ENCODE results near the gene MRPL1.
A peak's percentile ranks its signal among the peaks of the same experiment; 100 is the strongest.
"Not testable (repeated sequence)": the region's sequence is repeated elsewhere in the genome, so short reads cannot be mapped to it uniquely, and the experiment has no call there.

MRPL1 gene

DNA sequence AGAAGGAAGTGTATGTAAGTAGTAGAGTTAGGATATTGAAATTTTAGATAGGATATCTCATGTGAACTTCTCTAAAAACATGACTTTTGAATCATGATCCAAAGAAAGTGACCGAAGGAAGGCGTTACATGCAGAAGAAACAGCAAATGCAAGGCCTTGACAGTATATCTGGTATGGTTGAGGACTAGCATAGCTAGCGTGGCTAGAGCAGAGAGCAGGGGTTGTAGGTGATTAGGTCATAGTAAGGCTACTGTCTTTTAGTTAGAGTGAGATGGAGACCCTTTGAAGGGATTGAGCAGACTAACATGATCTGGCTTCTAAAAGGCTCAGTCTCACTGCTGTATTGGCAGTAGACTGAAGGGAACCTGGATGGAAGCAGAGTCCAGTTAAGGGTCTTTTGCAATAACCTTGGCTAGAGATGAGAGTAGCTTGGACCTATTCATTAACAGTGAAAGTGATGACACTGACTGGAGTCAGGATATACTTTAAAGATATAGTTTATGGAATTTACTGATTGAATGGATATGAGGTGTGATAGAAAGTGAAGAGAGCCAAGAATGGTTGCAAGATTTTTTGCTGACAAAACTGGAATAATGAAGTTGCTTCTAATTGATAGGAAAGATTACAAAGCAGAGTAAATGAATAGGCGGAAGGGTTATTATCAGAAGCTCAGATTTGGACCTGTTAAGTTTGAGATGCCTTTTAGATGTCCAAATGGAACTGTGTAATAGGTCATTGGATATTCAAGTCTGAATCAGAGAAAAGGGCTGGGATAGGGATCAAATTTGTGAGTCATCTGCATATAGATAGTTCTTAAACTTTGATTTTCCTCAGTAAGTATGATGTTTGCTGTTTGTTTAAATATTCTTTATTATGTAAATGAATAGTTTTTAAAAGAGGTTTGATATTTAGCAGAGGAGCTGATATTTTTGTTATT is 59.8 kb downstream of the MRPL1 start:
- H3K4me3 ChIP-seq (ENCODE audit: low read depth, low read length): no peak overlapping the region
- in situ Hi-C loops (cut with HindIII; ENCODE audit: low sequenced_read_pairs): no loop called here
- TF ChIP-seq, protein P1, sequence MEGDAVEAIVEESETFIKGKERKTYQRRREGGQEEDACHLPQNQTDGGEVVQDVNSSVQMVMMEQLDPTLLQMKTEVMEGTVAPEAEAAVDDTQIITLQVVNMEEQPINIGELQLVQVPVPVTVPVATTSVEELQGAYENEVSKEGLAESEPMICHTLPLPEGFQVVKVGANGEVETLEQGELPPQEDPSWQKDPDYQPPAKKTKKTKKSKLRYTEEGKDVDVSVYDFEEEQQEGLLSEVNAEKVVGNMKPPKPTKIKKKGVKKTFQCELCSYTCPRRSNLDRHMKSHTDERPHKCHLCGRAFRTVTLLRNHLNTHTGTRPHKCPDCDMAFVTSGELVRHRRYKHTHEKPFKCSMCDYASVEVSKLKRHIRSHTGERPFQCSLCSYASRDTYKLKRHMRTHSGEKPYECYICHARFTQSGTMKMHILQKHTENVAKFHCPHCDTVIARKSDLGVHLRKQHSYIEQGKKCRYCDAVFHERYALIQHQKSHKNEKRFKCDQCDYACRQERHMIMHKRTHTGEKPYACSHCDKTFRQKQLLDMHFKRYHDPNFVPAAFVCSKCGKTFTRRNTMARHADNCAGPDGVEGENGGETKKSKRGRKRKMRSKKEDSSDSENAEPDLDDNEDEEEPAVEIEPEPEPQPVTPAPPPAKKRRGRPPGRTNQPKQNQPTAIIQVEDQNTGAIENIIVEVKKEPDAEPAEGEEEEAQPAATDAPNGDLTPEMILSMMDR (IDR thresholded peaks at IDR 0.05; ENCODE audit: low read depth, low read length): no peak
- peak; percentile 45 for DNase-seq (ENCODE audit: low read depth, low spot score)

DNA sequence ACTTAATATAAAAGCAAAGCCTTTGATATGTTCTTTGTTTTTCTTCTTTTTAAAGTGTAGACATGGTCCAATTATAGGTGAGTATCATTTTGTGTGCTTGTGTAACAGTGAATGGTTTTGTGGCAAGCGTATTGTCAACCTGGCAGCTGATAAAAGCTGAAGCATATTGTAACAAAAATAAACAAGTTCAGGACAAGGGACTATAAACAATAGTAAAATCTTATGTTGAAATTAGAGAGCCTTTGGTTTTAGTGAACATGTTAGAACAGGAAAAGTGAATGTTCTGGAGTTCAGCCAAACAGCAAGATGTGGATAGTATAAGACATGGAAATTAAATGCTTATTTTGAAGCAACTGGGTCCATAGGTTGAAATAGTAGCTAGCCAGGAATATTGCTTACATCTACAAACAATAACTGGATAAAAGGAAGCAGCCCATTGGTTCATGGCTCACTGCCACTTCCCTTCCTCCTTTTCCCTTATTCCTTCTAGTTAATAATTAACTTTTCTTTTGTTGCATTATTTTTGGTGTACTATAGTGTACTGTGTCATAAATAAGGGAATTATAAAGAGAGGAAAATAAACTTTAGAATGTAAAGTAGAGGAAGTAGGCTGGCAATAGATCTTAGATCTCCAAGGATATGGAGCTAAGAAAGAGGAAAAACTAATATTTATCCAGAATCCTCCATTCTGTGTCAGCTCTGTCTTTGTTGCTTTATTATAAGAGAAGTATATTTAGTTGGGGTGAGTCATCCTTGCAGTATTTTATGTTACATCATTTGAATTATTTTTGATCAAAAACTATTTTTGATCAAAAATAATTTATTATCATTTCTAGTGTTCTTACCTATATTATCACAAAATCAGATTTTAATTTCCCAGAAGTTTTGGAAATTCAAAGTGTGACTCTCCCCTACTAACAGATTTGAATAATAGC is 65.6 kb downstream of the MRPL1 start:
- in situ Hi-C loops (cut with HindIII; ENCODE audit: low sequenced_read_pairs): no loop called here
- H3K4me3 ChIP-seq (ENCODE audit: low read depth, low read length): no peak overlapping the region
- TF ChIP-seq, protein P1 (IDR thresholded peaks at IDR 0.05; ENCODE audit: low read depth, low read length): no peak
- DNase-seq (ENCODE audit: low read depth, low spot score): peak; percentile 46

DNA sequence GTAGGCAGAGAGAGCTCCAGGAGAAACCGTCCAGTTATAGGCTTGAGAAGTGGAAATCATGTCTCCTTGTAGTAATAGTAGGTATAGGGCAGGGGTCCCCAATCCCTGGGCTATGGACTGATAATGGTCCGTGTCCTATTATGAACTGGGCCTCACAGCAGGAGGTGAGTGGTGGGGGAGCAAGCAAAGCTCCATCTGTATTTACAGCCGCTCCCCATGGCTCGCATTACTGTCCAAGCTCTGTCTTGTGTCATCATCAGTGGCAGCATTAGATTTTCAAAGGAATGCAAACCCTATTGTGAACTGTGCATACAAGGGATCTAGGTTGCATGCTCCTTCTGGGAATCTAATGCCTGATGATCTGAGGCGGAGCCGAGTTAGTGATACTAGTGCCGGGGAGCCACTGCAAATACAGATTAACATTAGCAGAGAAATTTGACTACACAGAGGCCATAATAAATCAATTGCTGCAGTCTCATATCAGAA is 67.6 kb downstream of the MRPL1 start:
- no peak overlapping the region for H3K4me3 ChIP-seq (ENCODE audit: low read depth, low read length)
- TF ChIP-seq, protein P1 (IDR thresholded peaks at IDR 0.05; ENCODE audit: low read depth, low read length): no peak
- in situ Hi-C loops (cut with HindIII; ENCODE audit: low sequenced_read_pairs): no loop called here
- no peak for DNase-seq (ENCODE audit: low read depth, low spot score)

DNA sequence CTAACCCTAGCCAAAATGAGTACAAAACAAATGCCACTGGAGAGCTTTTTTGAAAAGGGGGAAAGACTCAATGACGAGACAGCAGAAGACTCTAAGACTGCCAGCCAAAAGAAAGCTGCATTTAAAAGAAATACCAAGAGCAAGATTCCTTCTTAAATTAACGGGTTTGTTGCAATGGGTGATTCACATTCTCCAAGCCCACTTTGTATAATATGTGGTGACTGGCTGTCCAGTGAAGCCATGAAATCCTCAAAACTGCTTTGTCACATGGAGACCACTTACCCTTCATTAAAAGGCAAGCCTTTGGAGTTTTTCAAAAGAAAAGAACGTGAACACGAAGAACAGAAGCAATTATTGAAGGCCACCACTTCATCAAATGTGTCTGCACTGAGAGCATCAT is 68.2 kb downstream of the MRPL1 start:
- no peak overlapping the region for H3K4me3 ChIP-seq (ENCODE audit: low read depth, low read length)
- TF ChIP-seq, protein P1 (IDR thresholded peaks at IDR 0.05; ENCODE audit: low read depth, low read length): no peak
- peak; percentile 41 for DNase-seq (ENCODE audit: low read depth, low spot score)
- in situ Hi-C loops (cut with HindIII; ENCODE audit: low sequenced_read_pairs): no loop called here

DNA sequence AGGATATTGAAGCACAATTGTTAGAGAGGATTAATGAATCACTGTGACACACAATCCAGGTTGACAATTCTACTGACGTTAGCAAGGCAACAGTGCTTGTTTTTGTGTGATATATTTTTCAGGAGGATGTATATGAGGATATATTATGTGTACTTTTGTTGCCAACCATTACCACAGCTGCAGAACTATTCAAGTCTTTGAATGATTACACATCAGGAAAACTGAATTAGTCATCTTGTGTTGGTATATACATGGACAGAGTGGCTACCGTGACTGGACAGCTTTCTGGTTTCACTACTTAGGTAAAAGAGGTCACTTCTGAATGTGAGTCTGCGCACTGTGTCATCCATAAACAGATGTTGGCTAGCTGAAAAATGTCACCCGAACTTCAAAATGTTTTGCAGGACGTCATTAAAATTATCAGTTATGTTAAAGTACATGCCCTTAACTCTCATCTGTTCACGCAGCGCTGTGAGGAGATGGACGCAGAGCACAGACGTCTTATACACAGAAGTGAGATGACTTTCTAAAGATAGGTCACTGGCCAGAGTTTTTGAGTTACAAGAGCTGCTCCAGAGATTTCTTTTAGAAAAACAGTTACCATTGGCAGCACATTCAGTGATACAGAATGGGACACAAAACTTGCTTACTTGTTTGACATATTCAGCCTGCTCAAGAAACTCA is 69.0 kb downstream of the MRPL1 start:
- in situ Hi-C loops (cut with HindIII; ENCODE audit: low sequenced_read_pairs): no loop called here
- peak; percentile 50 for DNase-seq (ENCODE audit: low read depth, low spot score)
- TF ChIP-seq, protein P1 (IDR thresholded peaks at IDR 0.05; ENCODE audit: low read depth, low read length): no peak
- H3K4me3 ChIP-seq (ENCODE audit: low read depth, low read length): no peak overlapping the region

DNA sequence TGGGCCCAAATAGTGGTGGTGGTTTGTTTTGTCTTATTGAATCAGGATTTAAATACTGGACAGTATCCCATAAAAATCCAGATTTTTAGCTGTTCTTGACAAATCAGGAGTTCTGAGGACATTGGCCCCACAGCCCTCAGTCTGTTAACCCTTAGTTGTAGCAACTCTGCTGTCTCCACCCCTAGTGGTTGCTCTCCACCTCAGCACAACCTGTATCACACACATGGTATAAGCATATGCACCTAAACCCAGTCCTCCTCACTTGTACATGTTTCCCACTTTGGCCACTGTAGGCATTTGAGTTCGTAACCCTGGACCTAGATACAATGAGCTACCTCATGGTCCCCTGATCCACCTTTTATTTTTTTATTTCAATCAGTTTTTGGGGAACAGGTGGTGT is 75.9 kb downstream of the MRPL1 start:
- DNase-seq (ENCODE audit: low read depth, low spot score): no peak
- TF ChIP-seq, protein P1 (IDR thresholded peaks at IDR 0.05; ENCODE audit: low read depth, low read length): no peak
- in situ Hi-C loops (cut with HindIII; ENCODE audit: low sequenced_read_pairs): no loop called here
- H3K4me3 ChIP-seq (ENCODE audit: low read depth, low read length): no peak overlapping the region

DNA sequence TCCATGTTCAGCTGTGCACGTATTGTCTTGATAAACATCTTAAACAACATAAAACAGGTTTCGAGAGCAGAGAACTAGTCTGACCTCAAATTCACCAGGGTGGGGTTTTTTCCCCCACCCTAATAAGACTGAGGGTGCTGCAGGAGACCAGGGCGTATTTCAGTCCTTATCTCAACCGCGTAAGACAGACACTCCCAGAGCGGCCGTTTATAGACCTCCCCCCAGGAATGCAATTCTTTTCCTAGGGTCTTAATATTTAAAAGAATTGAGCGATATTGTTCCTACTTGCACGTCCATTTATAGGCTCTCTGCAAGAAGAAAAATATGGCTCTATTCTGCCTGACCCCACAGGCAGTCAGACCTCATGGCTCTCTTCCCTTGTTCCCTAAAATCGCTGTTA is 83.3 kb downstream of the MRPL1 start:
- DNase-seq (ENCODE audit: low read depth, low spot score); H3K4me3 ChIP-seq (ENCODE audit: low read depth, low read length); in situ Hi-C loops (cut with HindIII; ENCODE audit: low sequenced_read_pairs): not testable (repeated sequence)

Data from astrocyte of the spinal cord (primary cell).